ENCODE data around the gene MCEMP1.
A peak's percentile ranks its signal among the peaks of the same experiment; 100 is the strongest.
"Not testable (repeated sequence)": the region's sequence is repeated elsewhere in the genome, so short reads cannot be mapped to it uniquely, and the experiment has no call there.

The MCEMP1 gene

GRCh38 chr19:7639863-7640348, 37.0 kb upstream of the MCEMP1 start:
- Mint-ChIP-seq H3K4me3 (no peak overlapping the region), H3K4me1 (peaks cover 28% of the 10 kb centered on the region), H3K27me3 (no peaks in the 10 kb centered on the region), H3K9me3 (no peaks in the 10 kb centered on the region), H3K27ac (no peak overlapping the region), H3K36me3 (ENCODE audit: low read depth) (peaks cover 8% of the 10 kb centered on the region)
- ATAC-seq: no peak
- no peak for DNase-seq

GRCh38 chr19:7640803-7641202, 36.1 kb upstream of the MCEMP1 start:
- Mint-ChIP-seq H3K4me3 (no peak overlapping the region), H3K9me3 (no peaks in the 10 kb centered on the region), H3K27ac (no peak overlapping the region), H3K36me3 (ENCODE audit: low read depth) (peaks cover 8% of the 10 kb centered on the region), H3K4me1 (peaks cover 28% of the 10 kb centered on the region), H3K27me3 (no peaks in the 10 kb centered on the region)
- ATAC-seq: no peak
- no peak for DNase-seq

- Mint-ChIP-seq H3K9me3 (no peaks in the 10 kb centered on the region), H3K36me3 (ENCODE audit: low read depth) (peaks cover 8% of the 10 kb centered on the region), H3K4me3 (no peak overlapping the region), H3K27ac (no peak overlapping the region), H3K27me3 (no peaks in the 10 kb centered on the region), H3K4me1 (peaks cover 24% of the 10 kb centered on the region)
- no peak for DNase-seq
- ATAC-seq: no peak
Observed at GRCh38 chr19:7641290-7642276, 35.3 kb upstream of the MCEMP1 start.

GRCh38 chr19:7642295-7643030, 34.4 kb upstream of the MCEMP1 start:
- H3K9me3 Mint-ChIP-seq: no peaks in the 10 kb centered on the region

GRCh38 chr19:7643031-7643415, 33.9 kb upstream of the MCEMP1 start:
- H3K4me1 Mint-ChIP-seq: peaks cover 17% of the 10 kb centered on the region
- H3K9me3 Mint-ChIP-seq: no peaks in the 10 kb centered on the region
- no peak overlapping the region for H3K27ac Mint-ChIP-seq
- peaks cover 8% of the 10 kb centered on the region for H3K36me3 Mint-ChIP-seq (ENCODE audit: low read depth)
- no peaks in the 10 kb centered on the region for H3K27me3 Mint-ChIP-seq
- no peak for ATAC-seq
- no peak overlapping the region for H3K4me3 Mint-ChIP-seq
- no peak for DNase-seq

More at GRCh38 chr19:7642295-7643030, 34.4 kb upstream of the MCEMP1 start:
- peaks cover 8% of the 10 kb centered on the region for H3K36me3 Mint-ChIP-seq (ENCODE audit: low read depth)
- no peak overlapping the region for H3K27ac Mint-ChIP-seq
- DNase-seq (no peak), ATAC-seq (no peak)
- H3K4me1 Mint-ChIP-seq: peaks cover 21% of the 10 kb centered on the region
- no peak overlapping the region for H3K4me3 Mint-ChIP-seq
- no peaks in the 10 kb centered on the region for H3K27me3 Mint-ChIP-seq

GRCh38 chr19:7643629-7644549, 33.0 kb upstream of the MCEMP1 start:
- not testable (repeated sequence) for H3K27me3 Mint-ChIP-seq; H3K36me3 Mint-ChIP-seq (ENCODE audit: low read depth); H3K27ac Mint-ChIP-seq; H3K4me3 Mint-ChIP-seq; H3K9me3 Mint-ChIP-seq; ATAC-seq
- H3K4me1 Mint-ChIP-seq: peaks cover 13% of the 10 kb centered on the region
- peak; percentile 34 for DNase-seq

GRCh38 chr19:7644550-7644877, 32.4 kb upstream of the MCEMP1 start:
- no peak overlapping the region for H3K4me3 Mint-ChIP-seq
- no peak for DNase-seq
- no peaks in the 10 kb centered on the region for H3K9me3 Mint-ChIP-seq
- peaks cover 11% of the 10 kb centered on the region for H3K4me1 Mint-ChIP-seq
- peaks cover 8% of the 10 kb centered on the region for H3K36me3 Mint-ChIP-seq (ENCODE audit: low read depth)
- ATAC-seq: no peak
- no peak overlapping the region for H3K27ac Mint-ChIP-seq
- H3K27me3 Mint-ChIP-seq: no peaks in the 10 kb centered on the region

- DNase-seq: no peak
- Mint-ChIP-seq H3K27me3 (no peaks in the 10 kb centered on the region), H3K4me1 (peaks cover 4% of the 10 kb centered on the region), H3K4me3 (no peak overlapping the region), H3K9me3 (no peaks in the 10 kb centered on the region), H3K36me3 (ENCODE audit: low read depth) (peaks cover 4% of the 10 kb centered on the region), H3K27ac (no peak overlapping the region)
- no peak for ATAC-seq
Observed at GRCh38 chr19:7645163-7645562, 31.7 kb upstream of the MCEMP1 start.

GRCh38 chr19:7645656-7646425, 31.0 kb upstream of the MCEMP1 start:
- Mint-ChIP-seq H3K9me3 (no peaks in the 10 kb centered on the region), H3K36me3 (ENCODE audit: low read depth) (no peaks in the 10 kb centered on the region), H3K27ac (no peak overlapping the region), H3K4me3 (no peak overlapping the region), H3K4me1 (peaks cover 3% of the 10 kb centered on the region), H3K27me3 (no peaks in the 10 kb centered on the region)
- DNase-seq (no peak), ATAC-seq (no peak)

- DNase-seq (no peak), ATAC-seq (no peak)
- Mint-ChIP-seq H3K36me3 (ENCODE audit: low read depth) (no peaks in the 10 kb centered on the region), H3K9me3 (no peaks in the 10 kb centered on the region), H3K4me1 (peaks cover 3% of the 10 kb centered on the region), H3K27ac (no peak overlapping the region), H3K4me3 (no peak overlapping the region), H3K27me3 (peaks cover 2% of the 10 kb centered on the region)
Observed at GRCh38 chr19:7646426-7646700, 30.5 kb upstream of the MCEMP1 start.

GRCh38 chr19:7647156-7647555, 29.7 kb upstream of the MCEMP1 start:
- no peaks in the 10 kb centered on the region for H3K9me3 Mint-ChIP-seq
- no peak overlapping the region for H3K4me3 Mint-ChIP-seq
- H3K36me3 Mint-ChIP-seq (ENCODE audit: low read depth): no peaks in the 10 kb centered on the region
- no peak overlapping the region for H3K27ac Mint-ChIP-seq
- no peak for ATAC-seq
- DNase-seq: no peak
- peaks cover 6% of the 10 kb centered on the region for H3K4me1 Mint-ChIP-seq
- H3K27me3 Mint-ChIP-seq: peaks cover 3% of the 10 kb centered on the region

- no peak overlapping the region for H3K27ac Mint-ChIP-seq
- H3K9me3 Mint-ChIP-seq: no peaks in the 10 kb centered on the region
- H3K27me3 Mint-ChIP-seq: peaks cover 5% of the 10 kb centered on the region
- no peaks in the 10 kb centered on the region for H3K36me3 Mint-ChIP-seq (ENCODE audit: low read depth)
- ATAC-seq: no peak
- no peak overlapping the region for H3K4me3 Mint-ChIP-seq
- peaks cover 12% of the 10 kb centered on the region for H3K4me1 Mint-ChIP-seq
- no peak for DNase-seq
Observed at GRCh38 chr19:7648265-7649014, 28.4 kb upstream of the MCEMP1 start.

- no peaks in the 10 kb centered on the region for H3K9me3 Mint-ChIP-seq
- ATAC-seq: no peak
- no peak for DNase-seq
- H3K4me1 Mint-ChIP-seq: peaks cover 12% of the 10 kb centered on the region
- H3K36me3 Mint-ChIP-seq (ENCODE audit: low read depth): no peaks in the 10 kb centered on the region
- H3K4me3 Mint-ChIP-seq: no peak overlapping the region
- H3K27ac Mint-ChIP-seq: no peak overlapping the region
- H3K27me3 Mint-ChIP-seq: peaks cover 5% of the 10 kb centered on the region
Observed at GRCh38 chr19:7650148-7650547, 26.7 kb upstream of the MCEMP1 start.

All from activated naive CD8-positive, alpha-beta T cell treated with anti-CD3 and anti-CD28 coated beads, Interleukin-2, amount 50 U/mL, for 24 hours (primary cell).